Left ventricle myocardium inferior (tissue), 1 donor: ENCODE data around the gene PPIE. TPM values are rescaled to one million over a fixed set of nuclear protein-coding genes. Genes with fewer than 3 reads are reported as not detected.

ENCODE experiments used
- DNase-seq: peaks from one replicate; pipeline ENCODE4 v3.0.0-alpha.2; 2020
- H3K27ac ChIP-seq: fragments of 200-600 bp; replicated peaks from 2 replicates; pipeline ENCODE4 v1.8.0; 2021
- H3K27me3 ChIP-seq: fragments of 200-600 bp; 2 replicates; pipeline ENCODE4 v1.8.0; 2021; ENCODE audit warnings: low read depth
- H3K36me3 ChIP-seq: fragments of 200-600 bp; 2 replicates; pipeline ENCODE4 v1.8.0; 2021
- H3K4me1 ChIP-seq: fragments of 200-600 bp; 2 replicates; pipeline ENCODE4 v1.8.0; 2021
- H3K4me3 ChIP-seq: fragments of 200-600 bp; 2 replicates; pipeline ENCODE4 v1.8.0; 2021; ENCODE audit warnings: mild to moderate bottlenecking, moderate library complexity
- H3K9me3 ChIP-seq: fragments of 200-600 bp; replicated peaks from 2 replicates; pipeline ENCODE4 v1.8.0; 2021
- CTCF ChIP-seq: fragments of 200-600 bp; IDR thresholded peaks from 2 replicates; pipeline ENCODE4 v1.8.0; 2021; ENCODE audit warnings: antibody characterized with exemption, mild to moderate bottlenecking, borderline replicate concordance
- intact Hi-C: fragments of 100-400 bp; cut with micrococcal nuclease; formaldehyde crosslinking; loops from one replicate; pipeline ENCODE4 v1.11.0; 2022
- total RNA-seq: library from RNA; stranded (reverse); fragmentation: NEBNext Ultra II Directional; extraction: Animal tissue kit (Norgen Biotek cat#: 25700); gene quantifications from one replicate; pipeline ENCODE4 v1.2.1, GENCODE V29; 2021
- donor health status: DM: no; HTN: yes; CAD: no; lungs with severe emphysema.

The PPIE gene
- total RNA-seq, 1 donor from 2014 or later, result 29.4 TPM

- Histone ChIP-seq H3K36me3 (peaks cover 27% of the 10 kb centered on the region), H3K27ac (no peak overlapping the region), H3K9me3 (no peaks in the 10 kb centered on the region), H3K4me3 (no peak overlapping the region), H3K27me3 (peaks cover 30% of the 10 kb centered on the region), H3K4me1 (peaks cover 33% of the 10 kb centered on the region)
- TF ChIP-seq CTCF, result no peak
- intact Hi-C loops, result no loop called here
- DNase-seq, result no peak
These were observed 1.0 kb upstream of the PPIE start for GRCh38 chr1:39737546-39738169.

GRCh38 chr1:39745016-39745670, 6.5 kb downstream of the PPIE start:
- Histone ChIP-seq H3K4me1 (peaks cover 6% of the 10 kb centered on the region), H3K9me3 (no peaks in the 10 kb centered on the region), H3K27ac (no peak overlapping the region), H3K36me3 (peaks cover 100% of the 10 kb centered on the region), H3K27me3 (no peaks in the 10 kb centered on the region), H3K4me3 (no peak overlapping the region)
- intact Hi-C loops, result no loop called here
- DNase-seq, result no peak
- no peak for TF ChIP-seq CTCF

GRCh38 chr1:39751595-39751994, 12.9 kb downstream of the PPIE start:
- Histone ChIP-seq H3K9me3 (no peaks in the 10 kb centered on the region), H3K27me3 (no peaks in the 10 kb centered on the region), H3K4me3 (no peak overlapping the region), H3K4me1 (peaks cover 10% of the 10 kb centered on the region), H3K27ac (no peak overlapping the region), H3K36me3 (peaks cover 99% of the 10 kb centered on the region)
- no peak for DNase-seq
- no peak for TF ChIP-seq CTCF
- intact Hi-C loops, result no loop called here

GRCh38 chr1:39752703-39753102, 14.0 kb downstream of the PPIE start:
- intact Hi-C loops, result no loop called here
- Histone ChIP-seq H3K9me3 (no peaks in the 10 kb centered on the region), H3K36me3 (peaks cover 97% of the 10 kb centered on the region), H3K4me1 (peaks cover 10% of the 10 kb centered on the region), H3K4me3 (no peak overlapping the region), H3K27me3 (no peaks in the 10 kb centered on the region), H3K27ac (no peak overlapping the region)
- no peak for DNase-seq
- no peak for TF ChIP-seq CTCF

GRCh38 chr1:39753132-39754025, 14.7 kb downstream of the PPIE start:
- no peak for TF ChIP-seq CTCF
- Histone ChIP-seq H3K27ac (no peak overlapping the region), H3K4me3 (no peak overlapping the region), H3K27me3 (no peaks in the 10 kb centered on the region), H3K9me3 (no peaks in the 10 kb centered on the region), H3K4me1 (peaks cover 10% of the 10 kb centered on the region), H3K36me3 (peaks cover 97% of the 10 kb centered on the region)
- no peak for DNase-seq
- intact Hi-C loops, result no loop called here
